GM23248 (cell line): Measurements from ENCODE around the gene NDUFA13.

Experiments
- EZH2 ChIP-seq: fragments of 200-600 bp; sonication (generic); IDR thresholded peaks from 2 replicates; pipeline ENCODE4 v1.6.1; 2018; ENCODE audit warnings: antibody characterized with exemption, mild to moderate bottlenecking; ENCODE audit not compliant: insufficient read depth, poor library complexity, severe bottlenecking
- EZH2phosphoT487 ChIP-seq: fragments of 200-600 bp; sonication (generic); IDR thresholded peaks from 2 replicates; pipeline ENCODE4 v1.6.1; 2018; ENCODE audit warnings: antibody characterized with exemption, moderate library complexity, mild to moderate bottlenecking, low read depth; ENCODE audit not compliant: insufficient read depth

DNA sequence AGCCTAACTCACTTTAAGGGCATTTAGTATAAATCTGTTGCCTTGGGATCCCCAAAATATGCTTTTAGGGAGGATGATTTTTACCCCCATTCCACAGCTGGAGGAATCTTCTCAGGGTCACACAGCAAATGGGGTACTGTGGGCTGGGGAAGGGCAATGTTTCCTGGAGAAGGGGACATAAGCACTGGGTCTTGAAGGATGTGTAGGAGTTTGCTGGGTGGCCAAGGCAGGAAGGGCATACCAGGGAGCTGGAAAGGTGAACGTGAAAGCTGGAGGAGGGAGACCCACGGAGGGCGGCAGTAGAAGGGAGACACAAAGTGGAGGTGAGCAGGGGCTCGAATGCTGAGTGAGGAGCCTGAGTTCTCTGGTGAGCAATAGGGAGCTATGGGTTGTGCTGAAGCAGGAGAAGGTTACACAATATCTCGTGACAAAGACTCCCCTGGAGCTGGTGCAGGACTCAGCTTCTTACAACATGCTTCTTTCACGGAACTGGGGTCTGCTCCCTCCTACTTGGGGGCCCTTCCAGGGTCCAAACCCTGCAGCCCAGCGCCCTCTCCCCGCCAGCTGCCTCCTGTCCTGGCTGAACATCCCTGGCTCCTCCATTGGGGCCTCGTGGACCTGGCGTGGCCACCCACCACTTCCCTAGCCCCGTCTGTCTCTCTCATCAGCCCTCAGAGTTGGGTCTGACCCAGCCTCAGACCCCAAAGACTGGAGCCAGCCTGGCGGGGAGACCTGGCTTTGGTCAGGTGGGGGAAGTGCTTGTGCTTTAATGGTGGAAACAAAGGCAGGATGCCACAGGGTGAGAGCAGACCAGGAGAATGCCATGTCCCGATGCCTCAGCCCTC, 33.1 kb downstream of the NDUFA13 start:
- TF ChIP-seq EZH2phosphoT487 (no peak), EZH2 (no peak)
